Measurements from ENCODE around the gene TAF12.
A peak's percentile ranks its signal among the peaks of the same experiment; 100 is the strongest.
"Not testable (repeated sequence)": the region's sequence is repeated elsewhere in the genome, so short reads cannot be mapped to it uniquely, and the experiment has no call there.

The TAF12 gene

DNA sequence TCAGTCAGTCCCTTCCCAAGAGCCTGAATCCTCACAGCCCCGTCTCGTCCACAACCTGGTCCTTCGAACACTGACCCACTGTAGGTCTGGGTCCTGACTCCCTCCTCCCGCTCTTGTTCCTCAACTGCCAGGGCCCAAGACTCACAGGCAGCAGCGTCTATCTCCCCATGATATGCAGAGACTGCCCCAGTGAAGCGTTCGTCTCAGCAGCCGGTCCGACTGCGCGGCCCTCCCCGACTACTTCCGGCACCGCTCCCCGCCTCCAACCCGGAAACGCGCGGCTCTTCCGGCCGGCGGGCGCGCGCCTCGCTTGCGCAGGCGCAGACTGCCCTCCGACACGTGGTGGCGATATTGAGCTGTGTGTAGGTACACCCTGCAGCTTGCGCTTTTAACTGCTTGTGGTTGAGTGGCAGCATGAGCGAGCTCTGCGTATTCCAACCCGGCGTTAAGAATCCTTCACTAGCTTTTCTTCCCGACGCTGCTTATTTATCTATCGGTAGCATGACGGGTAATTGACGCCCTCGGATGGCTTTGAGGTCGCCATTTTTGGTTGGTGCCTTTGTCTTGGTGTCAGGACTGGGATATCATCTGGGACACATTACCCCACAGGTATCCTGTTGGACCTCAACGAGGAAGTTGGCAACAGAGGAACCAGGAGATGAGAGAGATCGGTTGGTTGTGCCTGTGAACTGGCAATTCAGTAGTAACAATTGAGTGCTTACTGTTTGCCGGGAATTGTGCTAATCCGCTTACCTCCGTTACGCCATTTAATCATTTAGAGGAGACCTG, at the start of gene TAF12:
Gene TAF12, minus strand, starts transcription at position 221 of the 789 bp plus-strand sequence. CDS start 20,986 bp downstream, outside the sequence.
- peak; percentile 96 for DNase-seq

GRCh38 chr1:28691627-28692026, 48.8 kb upstream of the TAF12 start:
- DNase-seq = not testable (repeated sequence)

DNA sequence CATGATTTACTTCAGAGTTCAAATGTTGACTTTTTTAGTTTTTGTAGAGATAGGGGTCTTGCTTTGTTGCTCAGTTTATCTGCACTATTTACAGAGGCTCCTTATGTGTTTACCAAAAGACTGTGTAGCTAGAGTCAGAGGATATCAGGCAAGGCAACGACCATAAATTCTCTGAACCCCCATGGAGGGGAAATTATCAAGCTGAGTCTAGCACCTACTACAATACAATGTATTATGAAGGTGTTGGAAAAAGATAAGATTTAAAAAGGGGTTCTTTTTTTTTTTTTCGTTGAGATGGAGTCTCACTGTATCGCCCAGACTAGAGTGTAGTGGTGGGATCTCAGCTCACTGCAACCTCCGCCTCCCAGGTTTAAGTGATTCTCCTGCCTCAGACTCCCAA, 42.1 kb upstream of the TAF12 start:
- DNase-seq = peak; percentile 31

- no peak for DNase-seq
Measured at GRCh38 chr1:28682840-28683239, 40.0 kb upstream of the TAF12 start.

GRCh38 chr1:28680151-28680550, 37.3 kb upstream of the TAF12 start:
- no peak for DNase-seq

GRCh38 chr1:28675924-28676257, 33.0 kb upstream of the TAF12 start:
- DNase-seq = no peak

DNA sequence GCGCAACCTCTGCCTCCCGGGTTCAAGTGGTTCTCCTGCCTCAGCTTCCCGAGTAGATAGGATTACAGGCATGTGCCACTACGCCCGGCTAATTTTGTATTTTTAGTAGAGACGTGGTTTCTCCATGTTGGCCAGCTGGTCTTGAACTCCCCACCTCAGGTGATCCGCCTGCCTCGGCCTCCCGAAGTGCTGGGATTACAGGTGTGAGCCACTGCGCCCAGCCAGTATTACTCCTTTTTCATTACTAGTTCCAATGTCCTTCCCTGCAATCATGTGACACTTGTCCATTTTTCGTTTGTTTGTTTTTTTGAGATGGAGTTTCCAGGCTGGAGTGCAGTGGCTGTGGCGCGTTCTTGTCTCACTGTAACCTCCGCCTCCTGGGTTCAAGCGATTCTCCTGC, 30.1 kb upstream of the TAF12 start:
- not testable (repeated sequence) for DNase-seq

DNA sequence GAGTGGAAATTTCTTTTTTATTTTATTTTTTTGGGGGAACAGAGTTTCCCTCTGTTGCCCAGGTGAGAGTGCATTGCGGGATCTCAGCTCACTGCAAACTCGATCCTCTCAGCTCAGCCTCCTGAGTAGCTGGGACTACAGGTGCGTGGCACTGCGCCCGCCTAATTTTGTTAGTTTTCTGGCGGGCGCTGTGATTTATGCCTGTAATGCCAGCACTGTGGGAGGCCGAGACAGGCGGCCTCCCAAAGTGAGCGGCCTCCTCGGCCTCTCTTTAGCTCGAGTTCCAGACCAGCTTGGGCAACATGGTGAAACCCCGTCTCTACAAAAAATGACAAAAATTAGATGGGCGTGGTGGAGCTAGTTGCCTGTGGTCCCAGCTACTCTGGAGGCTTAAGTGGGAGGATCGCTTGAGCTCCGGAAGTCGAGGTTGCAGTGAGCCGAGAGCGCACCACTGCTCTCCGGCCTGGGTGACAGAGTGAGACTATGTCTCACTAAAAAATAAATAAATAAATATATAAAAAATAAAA, 28.4 kb upstream of the TAF12 start:
- no peak for DNase-seq

DNA sequence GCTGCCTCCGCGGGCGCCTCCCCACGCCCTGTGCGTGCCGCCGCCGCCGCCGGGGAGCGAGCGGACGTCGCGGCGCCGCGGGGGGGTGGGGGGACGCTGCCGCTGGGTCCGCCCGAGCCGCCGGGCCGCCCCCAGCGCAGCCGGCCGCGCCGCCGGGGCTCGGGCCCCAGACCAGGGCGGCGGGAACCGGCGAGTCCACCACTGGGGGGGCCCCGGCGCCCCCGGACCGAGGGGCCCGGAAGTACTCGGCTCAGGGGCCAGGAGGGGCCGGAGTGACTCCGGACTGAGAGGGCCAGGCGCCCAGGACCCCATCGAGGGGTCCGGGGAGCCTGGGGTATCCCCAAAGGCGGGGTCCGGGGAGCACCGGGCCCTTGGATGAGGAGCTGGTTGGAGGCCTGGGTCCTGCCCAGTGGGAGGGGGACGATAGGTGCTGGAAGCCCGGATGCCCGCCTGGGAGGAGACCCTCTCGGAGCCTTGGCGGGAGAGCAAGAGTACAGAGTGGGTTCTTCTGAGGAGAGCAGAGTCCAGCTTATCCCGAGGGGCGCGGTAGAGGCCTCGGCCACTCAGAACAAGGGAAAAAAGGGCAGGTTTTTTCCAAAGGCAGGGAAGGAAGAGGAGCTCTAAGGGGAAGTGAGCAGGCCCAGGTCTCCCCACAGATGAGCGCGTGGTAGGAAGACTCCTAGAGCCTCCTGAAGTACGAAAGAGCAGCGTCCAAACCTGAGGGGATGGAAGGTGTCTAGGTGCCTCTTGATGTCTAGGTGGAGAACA, 26.3 kb upstream of the TAF12 start:
- peak; percentile 56 for DNase-seq

DNA sequence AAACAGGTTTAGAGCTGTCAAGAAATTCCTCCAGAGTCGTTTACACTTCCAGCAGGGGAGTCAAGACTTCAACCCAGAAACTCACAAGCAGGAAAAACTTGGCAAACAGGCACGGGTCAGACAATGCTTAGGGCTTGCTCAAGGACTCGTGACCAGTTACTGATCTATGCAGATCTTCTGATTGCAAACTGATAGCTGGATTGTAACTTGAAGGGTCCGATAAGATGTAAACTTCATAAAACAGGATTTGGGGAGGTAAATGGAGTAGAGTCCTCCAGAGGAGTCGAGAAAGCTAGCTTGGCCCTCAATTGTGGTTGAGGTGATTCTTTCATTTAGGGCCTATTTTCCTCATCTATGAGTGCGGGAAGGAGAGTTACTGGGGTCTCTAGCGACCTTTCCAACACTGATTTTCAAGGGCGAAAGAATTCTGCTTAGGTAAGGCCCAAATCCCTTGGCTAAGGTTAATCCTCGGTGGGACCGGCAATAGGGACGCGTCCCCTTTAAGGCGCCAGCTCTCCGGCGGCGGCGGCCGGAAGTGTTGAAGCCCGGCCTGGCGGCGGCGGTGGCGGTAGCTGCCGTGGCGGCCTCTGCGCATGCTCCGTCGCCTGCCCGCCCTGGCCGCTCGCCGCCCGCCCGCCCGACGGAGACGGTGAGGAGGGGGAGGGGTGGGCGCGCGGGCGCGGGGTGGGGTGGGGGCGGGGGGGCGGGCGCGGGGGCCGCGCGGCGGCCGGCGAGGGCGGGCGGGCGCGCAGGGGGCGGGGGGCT, 25.5 kb upstream of the TAF12 start, which contains the start of gene GMEB1:
Gene GMEB1, plus strand, starts transcription at position 594 of the 765 bp plus-strand sequence. CDS start 14,829 bp downstream, outside the sequence.
- DNase-seq = peak; percentile 95

- DNase-seq = no peak
Measured at GRCh38 chr1:28666806-28667205, 23.9 kb upstream of the TAF12 start.

- no peak for DNase-seq
Measured at GRCh38 chr1:28663871-28664470, 21.1 kb upstream of the TAF12 start.

DNA sequence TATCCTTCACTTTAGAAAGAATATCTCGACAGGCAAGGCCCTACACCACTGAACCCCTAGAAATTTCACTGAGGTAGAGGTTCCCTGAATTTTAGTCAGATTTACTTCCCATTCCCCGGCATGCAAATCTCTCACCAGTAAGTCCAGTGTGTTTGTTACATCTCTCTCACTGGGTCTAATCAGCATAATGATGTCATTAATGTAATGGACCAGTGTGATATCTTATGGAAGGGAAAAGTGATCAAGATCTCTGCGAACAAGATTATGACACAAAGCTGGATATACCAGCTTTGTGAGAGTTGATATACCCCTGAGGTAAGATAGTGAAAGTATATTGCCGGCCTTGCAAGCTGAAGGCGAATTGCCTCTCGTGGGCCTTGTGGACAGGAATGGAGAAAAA, 13.5 kb upstream of the TAF12 start:
- DNase-seq = no peak

DNA sequence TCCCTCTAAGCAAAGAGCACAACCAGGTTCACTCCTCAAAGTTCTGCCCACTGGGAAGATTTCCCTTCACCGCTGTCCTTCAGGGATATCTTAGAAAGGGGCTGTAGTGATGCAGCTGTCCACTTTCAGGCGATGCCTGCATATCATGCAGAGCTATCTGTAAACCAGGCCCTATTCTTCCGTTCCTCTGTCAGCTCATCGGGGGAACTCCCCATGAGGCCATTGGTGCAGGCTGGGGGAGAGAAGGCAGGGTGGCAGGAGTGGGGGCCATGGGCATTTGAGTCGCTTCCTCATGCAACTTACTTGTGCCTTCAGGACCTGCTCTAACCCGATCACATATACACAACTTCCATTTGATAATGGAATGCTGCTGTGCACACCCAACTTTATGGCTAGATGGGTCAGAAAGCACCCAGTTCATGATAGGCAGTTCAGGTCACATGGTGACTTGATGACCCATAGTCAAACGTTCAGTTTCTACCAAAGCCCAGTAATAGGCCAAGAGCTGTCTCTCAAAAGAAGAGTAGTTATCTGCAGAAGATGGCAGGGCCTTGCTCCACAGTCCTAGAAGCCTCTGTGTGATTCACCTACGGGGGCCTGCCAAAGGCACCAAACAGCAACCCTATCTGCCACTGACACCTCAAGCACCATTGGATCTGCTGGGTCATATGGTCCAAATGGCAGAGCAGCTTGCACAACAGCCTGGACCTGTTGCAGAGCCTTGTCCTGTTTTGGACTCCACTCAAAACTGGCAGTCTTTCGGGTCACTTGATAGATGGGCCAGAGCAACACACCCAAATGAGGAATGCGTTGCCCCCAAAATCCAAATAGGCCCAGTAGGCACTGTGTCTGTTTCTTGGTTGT, 12.8 kb upstream of the TAF12 start:
- DNase-seq = not testable (repeated sequence)

DNA sequence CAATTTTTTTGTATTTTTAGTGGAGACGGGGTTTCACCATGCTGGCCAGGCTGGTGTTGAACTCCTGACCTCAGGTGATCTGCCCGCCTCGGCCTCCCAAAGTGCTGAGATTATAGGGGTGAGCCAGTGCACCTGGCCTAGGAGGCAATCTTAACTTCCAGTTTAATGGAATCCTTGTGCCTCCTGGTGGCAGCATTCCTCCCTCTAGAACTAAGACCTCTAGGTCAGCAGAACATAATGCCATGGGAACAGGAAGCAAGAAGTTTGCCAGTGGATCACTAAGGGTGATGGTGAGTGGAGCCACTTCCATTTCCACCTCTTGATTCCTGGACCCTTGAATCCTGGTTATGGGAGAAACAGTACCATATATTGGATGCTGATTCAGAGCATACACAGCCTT, 11.0 kb upstream of the TAF12 start:
- peak; percentile 31 for DNase-seq

GRCh38 chr1:28653063-28653462, 10.2 kb upstream of the TAF12 start:
- DNase-seq = not testable (repeated sequence)

GRCh38 chr1:28648474-28649198, 5.8 kb upstream of the TAF12 start, which contains the start of gene RNU11:
Gene RNU11, plus strand, starts transcription at chr1:28648600.
- DNase-seq = peak; percentile 99

DNA sequence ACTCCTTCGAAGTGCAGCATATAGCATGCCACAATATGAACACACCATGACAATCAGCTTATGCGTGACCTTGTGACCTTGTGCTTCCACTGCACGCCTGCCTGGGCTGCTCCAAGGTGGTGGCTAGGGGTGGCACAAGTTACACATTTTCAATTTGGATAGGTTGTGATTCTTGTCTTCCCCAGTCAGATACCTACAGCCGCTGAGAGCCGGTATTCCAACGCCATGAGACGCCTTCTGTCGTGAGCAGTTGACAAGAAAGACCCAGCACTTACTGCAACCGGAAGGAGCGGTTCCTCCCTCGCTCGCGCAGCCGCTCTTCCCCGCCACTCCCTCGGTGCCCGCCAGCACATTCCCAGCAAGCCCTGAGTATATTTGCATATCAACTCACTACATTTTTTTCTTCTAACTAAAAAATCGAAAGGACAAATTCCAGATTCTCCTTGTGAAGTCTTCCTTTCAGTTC, 5.2 kb upstream of the TAF12 start:
- DNase-seq = peak; percentile 96

DNA sequence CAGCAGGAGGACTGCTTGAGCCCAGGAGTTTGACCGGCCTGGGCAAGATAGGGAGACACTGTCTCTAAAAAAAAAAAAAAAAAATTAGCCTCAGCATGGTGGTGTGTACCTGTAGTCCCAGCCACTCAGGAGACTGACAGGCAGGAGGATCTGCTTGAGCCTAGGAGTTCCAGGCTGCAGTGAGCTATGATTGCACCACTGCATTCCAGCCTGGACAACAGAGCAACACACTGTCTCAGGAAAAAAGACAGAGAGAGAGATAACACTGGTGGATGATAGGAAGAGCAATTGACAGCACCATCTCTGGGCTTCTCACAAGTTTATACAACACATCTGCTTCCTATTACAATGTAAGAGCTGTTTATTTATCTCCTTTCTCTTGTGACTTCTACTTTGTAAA, 3.2 kb upstream of the TAF12 start:
- DNase-seq = no peak

DNA sequence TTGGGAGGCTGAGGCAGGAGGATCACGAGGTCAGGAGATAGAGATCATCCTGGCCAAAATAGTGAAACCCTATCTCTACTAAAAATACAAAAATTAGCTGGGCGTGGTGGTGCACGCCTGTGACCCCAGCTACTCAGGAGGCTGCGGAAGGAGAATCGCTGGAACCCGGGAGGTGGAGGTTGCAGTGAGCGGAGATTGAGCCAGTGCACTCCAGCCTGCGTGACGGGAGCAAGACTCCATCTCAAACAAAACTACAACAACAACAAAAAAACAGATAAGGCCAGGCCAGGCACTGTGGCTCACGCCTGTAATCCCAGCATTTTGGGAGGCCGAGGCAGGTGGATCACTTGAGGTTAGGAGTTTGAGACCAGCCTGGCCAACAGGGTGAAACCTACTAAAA, 2.5 kb upstream of the TAF12 start:
- not testable (repeated sequence) for DNase-seq

DNA sequence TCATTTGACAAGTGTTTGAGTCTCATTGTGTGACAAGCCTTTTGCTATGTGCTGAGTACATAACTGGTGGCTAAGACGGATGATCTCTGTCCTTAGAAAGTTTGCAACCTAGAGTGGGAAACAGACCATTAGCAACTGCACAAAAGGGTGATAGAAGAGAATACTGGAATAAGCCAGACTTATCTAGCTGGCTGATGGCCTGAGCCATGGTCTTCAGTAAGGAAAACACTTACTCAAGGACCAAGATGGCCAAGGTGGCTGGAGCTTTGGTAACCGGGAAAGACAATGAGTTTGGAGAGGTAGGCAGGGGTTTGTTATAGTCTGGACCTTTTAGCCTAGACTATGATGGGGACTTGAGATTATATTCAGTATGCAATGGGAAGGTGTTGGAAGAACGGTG, 1.6 kb upstream of the TAF12 start:
- DNase-seq = no peak

Measured in hematopoietic multipotent progenitor cell treated with erythropoietin and hydrocortisone succinate and interleukin-3 and kit ligand, for 6 days (in vitro differentiated cells).